DND-41 (cell line): ENCODE data around the gene BACE1-AS.
"Not testable (repeated sequence)": the region's sequence is repeated elsewhere in the genome, so short reads cannot be mapped to it uniquely, and the experiment has no call there.

Experiments
- ATAC-seq: fragments of 200-7000 bp; cut with Tn5 transposase; 3 replicates; pipeline ENCODE4 v1.9.1; 2021; ENCODE audit warnings: low read depth; ENCODE audit not compliant: insufficient read depth
- DNase-seq: peaks from one replicate; pipeline ENCODE4 v3.0.0-alpha.2; 2020
- H2AFZ ChIP-seq: 2 replicates; pipeline ENCODE4 v1.6.0; 2012; ENCODE audit warnings: low read depth, low read length
- H3K27ac ChIP-seq: 2 replicates; pipeline ENCODE4 v1.5.1; 2012; ENCODE audit warnings: low read length, inconsistent platforms
- H3K27me3 ChIP-seq: fragments of 200-600 bp; sonication (generic); 2 replicates; pipeline ENCODE4 v1.6.0; 2012; ENCODE audit warnings: low read length, mild to moderate bottlenecking, inconsistent platforms; ENCODE audit not compliant: insufficient read depth, poor library complexity
- H3K36me3 ChIP-seq: 2 replicates; pipeline ENCODE4 v1.5.1; 2012; ENCODE audit warnings: low read length, inconsistent platforms; ENCODE audit not compliant: insufficient read depth
- H3K4me1 ChIP-seq: 2 replicates; pipeline ENCODE4 v1.5.1; 2012; ENCODE audit warnings: mild to moderate bottlenecking, low read length; ENCODE audit not compliant: insufficient read depth
- H3K4me2 ChIP-seq: 2 replicates; pipeline ENCODE4 v1.6.0; 2012; ENCODE audit warnings: mild to moderate bottlenecking, moderate library complexity, low read length, inconsistent platforms; ENCODE audit not compliant: insufficient read depth
- H3K4me3 ChIP-seq, 2 experiments: fragments of 200-600 bp in 1 of 2; shearing (Covaris generic) in 1 of 2; 2 replicates each; pipeline ENCODE4 v1.5.1; 2012 to 2016; ENCODE audit warnings: inconsistent platforms in 2 of 2, low read length in 2 of 2, mild to moderate bottlenecking in 2 of 2, low read depth in 1 of 2, moderate library complexity in 1 of 2
- H3K79me2 ChIP-seq: 2 replicates; pipeline ENCODE4 v1.6.0; 2012; ENCODE audit warnings: low read length, inconsistent platforms; ENCODE audit not compliant: insufficient read depth
- H3K9ac ChIP-seq: 2 replicates; pipeline ENCODE4 v1.6.0; 2012; ENCODE audit warnings: low read depth, mild to moderate bottlenecking, inconsistent platforms, low read length, moderate library complexity
- H3K9me3 ChIP-seq: 2 replicates; pipeline ENCODE4 v1.5.1; 2012; ENCODE audit warnings: low read length, moderate library complexity, mild to moderate bottlenecking, inconsistent platforms; ENCODE audit not compliant: insufficient read depth, severe bottlenecking
- H4K20me1 ChIP-seq: 2 replicates; pipeline ENCODE4 v1.6.0; 2012; ENCODE audit warnings: low read length; ENCODE audit not compliant: insufficient read depth
- EZH2 ChIP-seq: IDR thresholded peaks from 3 replicates; pipeline ENCODE4 v1.6.1; 2012; ENCODE audit warnings: borderline replicate concordance, low read depth, mild to moderate bottlenecking, moderate library complexity, low read length, inconsistent platforms; ENCODE audit not compliant: severe bottlenecking
- TF ChIP-seq, protein P1 (sequence below): IDR thresholded peaks from 2 replicates; pipeline ENCODE4 v1.5.1; 2012; ENCODE audit warnings: borderline replicate concordance, low read length, moderate library complexity, mild to moderate bottlenecking; ENCODE audit not compliant: poor library complexity, severe bottlenecking; ENCODE audit errors: extremely low read depth

Gene BACE1-AS

GRCh38 chr11:117265745-117266144 lies 25.4 kb upstream of the BACE1-AS start:
- Histone ChIP-seq H3K4me3 (no peak overlapping the region), H3K27me3 (no peaks in the 10 kb centered on the region), H3K4me1 (no peaks in the 10 kb centered on the region), H4K20me1 (no peaks in the 10 kb centered on the region), H3K9ac (no peak overlapping the region), H3K4me2 (no peak overlapping the region), H3K9me3 (no peaks in the 10 kb centered on the region), H3K36me3 (peaks cover 12% of the 10 kb centered on the region; the same call in 1 of the 2 replicates), H3K27ac (no peak overlapping the region), H2AFZ (no peak overlapping the region), H3K79me2 (no peaks in the 10 kb centered on the region)
- ATAC-seq (no peak), DNase-seq (no peak)
- TF ChIP-seq, protein P1, sequence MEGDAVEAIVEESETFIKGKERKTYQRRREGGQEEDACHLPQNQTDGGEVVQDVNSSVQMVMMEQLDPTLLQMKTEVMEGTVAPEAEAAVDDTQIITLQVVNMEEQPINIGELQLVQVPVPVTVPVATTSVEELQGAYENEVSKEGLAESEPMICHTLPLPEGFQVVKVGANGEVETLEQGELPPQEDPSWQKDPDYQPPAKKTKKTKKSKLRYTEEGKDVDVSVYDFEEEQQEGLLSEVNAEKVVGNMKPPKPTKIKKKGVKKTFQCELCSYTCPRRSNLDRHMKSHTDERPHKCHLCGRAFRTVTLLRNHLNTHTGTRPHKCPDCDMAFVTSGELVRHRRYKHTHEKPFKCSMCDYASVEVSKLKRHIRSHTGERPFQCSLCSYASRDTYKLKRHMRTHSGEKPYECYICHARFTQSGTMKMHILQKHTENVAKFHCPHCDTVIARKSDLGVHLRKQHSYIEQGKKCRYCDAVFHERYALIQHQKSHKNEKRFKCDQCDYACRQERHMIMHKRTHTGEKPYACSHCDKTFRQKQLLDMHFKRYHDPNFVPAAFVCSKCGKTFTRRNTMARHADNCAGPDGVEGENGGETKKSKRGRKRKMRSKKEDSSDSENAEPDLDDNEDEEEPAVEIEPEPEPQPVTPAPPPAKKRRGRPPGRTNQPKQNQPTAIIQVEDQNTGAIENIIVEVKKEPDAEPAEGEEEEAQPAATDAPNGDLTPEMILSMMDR = no peak
- no peak for TF ChIP-seq EZH2

GRCh38 chr11:117269856-117270255 lies 21.3 kb upstream of the BACE1-AS start:
- no peak overlapping the region for H3K9ac ChIP-seq
- H3K9me3 ChIP-seq = no peaks in the 10 kb centered on the region
- H3K27me3 ChIP-seq = no peaks in the 10 kb centered on the region
- H3K79me2 ChIP-seq = no peaks in the 10 kb centered on the region
- ATAC-seq = no peak
- no peak for DNase-seq
- no peak overlapping the region for H3K4me3 ChIP-seq
- H4K20me1 ChIP-seq = no peaks in the 10 kb centered on the region
- H3K36me3 ChIP-seq = peaks cover 6% of the 10 kb centered on the region; the same call in 1 of the 2 replicates
- no peaks in the 10 kb centered on the region for H3K4me1 ChIP-seq
- H2AFZ ChIP-seq = no peak overlapping the region
- TF ChIP-seq, protein P1 = no peak
- no peak for TF ChIP-seq EZH2
- no peak overlapping the region for H3K4me2 ChIP-seq
- no peak overlapping the region for H3K27ac ChIP-seq

DNA sequence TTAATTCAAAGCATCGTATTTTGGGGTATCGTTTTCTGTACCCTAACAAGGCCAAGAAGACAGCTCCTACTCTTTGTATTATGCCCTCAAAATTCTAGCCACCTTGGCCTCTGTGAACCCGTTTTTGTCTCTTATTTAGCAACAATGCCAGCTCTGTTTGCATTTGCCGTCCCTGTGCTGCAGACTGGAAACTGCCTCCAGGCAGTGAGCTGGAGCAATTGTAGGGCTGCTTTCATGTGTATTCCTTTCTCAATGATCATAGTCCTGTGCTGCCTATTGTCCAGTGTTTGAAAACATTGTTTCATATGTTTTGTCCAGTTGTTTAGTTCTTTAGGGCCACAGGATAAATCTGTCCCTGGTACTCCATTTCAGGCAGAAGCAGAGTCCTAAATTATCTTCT lies 19.9 kb upstream of the BACE1-AS start:
- Histone ChIP-seq H2AFZ (no peak overlapping the region), H3K4me1 (no peaks in the 10 kb centered on the region), H3K4me2 (no peak overlapping the region), H3K9ac (no peak overlapping the region), H3K36me3 (peaks cover 11% of the 10 kb centered on the region; the same call in 1 of the 2 replicates), H3K79me2 (no peaks in the 10 kb centered on the region), H3K4me3 (no peak overlapping the region), H3K27ac (no peak overlapping the region), H3K9me3 (no peaks in the 10 kb centered on the region), H4K20me1 (no peaks in the 10 kb centered on the region), H3K27me3 (no peaks in the 10 kb centered on the region)
- DNase-seq (no peak), ATAC-seq (no peak)
- TF ChIP-seq EZH2 = no peak
- TF ChIP-seq, protein P1 = no peak

- not testable (repeated sequence) for H3K9ac ChIP-seq, H3K4me2 ChIP-seq, ATAC-seq, H4K20me1 ChIP-seq, H3K27me3 ChIP-seq, H3K4me3 ChIP-seq, H3K79me2 ChIP-seq, H3K27ac ChIP-seq, H3K4me1 ChIP-seq, H3K9me3 ChIP-seq, H2AFZ ChIP-seq, DNase-seq
- H3K36me3 ChIP-seq = peaks cover 11% of the 10 kb centered on the region; the same call in 1 of the 2 replicates
Measured at GRCh38 chr11:117272175-117272574, 19.0 kb upstream of the BACE1-AS start.
